Stimulated activated CD8-positive, alpha-beta memory T cell treated with anti-CD3 and anti-CD28 coated beads, Interleukin-2, amount 100 ng/mL, for 1 hour (primary cell): ENCODE results near the gene KRTAP10-2.

Experiments
- DNase-seq, 2 donors: peaks; one replicate each; pipeline ENCODE4 v3.0.0-alpha.2; 2020; ENCODE audit warnings: low read depth in 2 of 2

Gene KRTAP10-2

DNA sequence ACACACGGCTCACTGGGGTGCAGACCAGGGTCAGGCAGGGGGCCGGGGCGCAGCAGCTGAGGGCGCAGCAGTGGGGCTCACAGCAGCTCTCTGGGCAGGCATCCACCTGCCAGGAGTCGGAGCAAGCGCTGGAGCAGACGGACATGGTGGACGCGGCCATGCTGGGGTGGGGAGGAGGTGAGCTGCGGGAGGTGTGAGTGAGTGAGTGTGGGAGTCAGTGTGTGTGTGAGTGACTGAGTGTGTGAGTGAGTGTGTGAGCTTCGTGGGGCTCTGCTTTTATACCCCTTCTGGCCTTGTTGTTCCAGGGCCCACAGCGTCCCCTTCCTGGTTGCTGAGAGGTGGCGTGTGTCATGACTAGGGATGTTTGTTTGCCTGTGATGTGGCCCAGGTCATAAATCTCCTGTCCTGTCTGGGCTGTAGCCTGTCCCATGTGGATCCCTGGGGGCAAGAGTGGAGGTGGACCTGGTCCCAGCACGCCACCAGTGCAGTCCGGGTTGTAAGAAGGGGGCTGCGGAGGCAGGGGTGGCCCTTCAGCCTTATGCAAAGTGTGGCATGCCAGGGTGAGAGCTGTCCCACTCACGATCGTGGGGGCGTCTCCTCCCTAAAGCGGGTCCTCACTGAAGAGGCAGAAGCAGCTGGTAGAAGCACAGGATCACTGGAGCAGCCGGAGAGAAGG is 11.2 kb downstream of the KRTAP10-2 start, which contains the start of gene KRTAP10-1:
Gene KRTAP10-1, minus strand, starts transcription at position 205 of the 676 bp plus-strand sequence. Its CDS starts 45 bp downstream, at position 160.
- DNase-seq: no peak

- no peak for DNase-seq
These were observed 12.3 kb downstream of the KRTAP10-2 start for GRCh38 chr21:44539046-44539445.

- DNase-seq: no peak
These were observed 13.1 kb downstream of the KRTAP10-2 start for GRCh38 chr21:44537930-44538911.

DNA sequence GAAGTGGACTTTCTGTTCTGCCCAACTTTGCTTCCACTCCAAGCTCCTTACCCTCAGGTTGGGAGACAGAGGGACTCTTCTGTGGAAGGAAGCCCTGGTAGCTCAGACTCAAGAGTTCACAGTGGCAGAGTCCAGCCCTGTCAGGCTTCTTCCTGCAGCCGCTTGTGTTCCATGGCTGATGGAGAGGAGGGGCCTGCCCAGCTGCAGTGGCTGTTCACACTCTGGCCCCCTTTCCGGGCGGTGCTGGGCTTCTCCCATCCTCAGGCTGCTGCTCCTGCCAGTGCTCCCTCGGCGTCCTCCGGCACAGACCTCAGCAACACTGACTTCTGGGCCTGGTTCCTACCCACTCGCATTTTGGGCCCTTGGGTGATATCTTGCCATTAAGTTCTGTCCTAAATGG is 15.3 kb downstream of the KRTAP10-2 start:
- DNase-seq: no peak

DNA sequence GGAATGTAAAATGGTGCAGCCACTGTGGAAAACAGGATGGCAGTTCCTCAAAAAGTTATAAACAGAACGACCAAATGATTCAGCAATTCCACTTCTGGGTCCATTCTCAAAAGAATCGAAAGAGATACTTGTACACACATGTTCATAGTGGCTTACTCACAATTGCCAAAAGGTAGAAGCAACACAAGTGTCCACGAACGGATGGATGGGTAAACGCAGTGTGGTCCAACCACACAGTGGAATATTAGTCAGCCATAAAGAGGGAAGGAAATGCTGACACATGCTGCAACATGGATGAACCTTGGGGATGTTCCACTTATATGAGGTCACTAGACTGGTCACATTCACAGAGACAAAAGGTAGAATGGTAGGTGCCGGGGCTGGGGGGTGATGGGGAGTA is 16.6 kb downstream of the KRTAP10-2 start:
- DNase-seq: no peak

- DNase-seq: no peak
These were observed 17.2 kb downstream of the KRTAP10-2 start for GRCh38 chr21:44533891-44534627.

DNA sequence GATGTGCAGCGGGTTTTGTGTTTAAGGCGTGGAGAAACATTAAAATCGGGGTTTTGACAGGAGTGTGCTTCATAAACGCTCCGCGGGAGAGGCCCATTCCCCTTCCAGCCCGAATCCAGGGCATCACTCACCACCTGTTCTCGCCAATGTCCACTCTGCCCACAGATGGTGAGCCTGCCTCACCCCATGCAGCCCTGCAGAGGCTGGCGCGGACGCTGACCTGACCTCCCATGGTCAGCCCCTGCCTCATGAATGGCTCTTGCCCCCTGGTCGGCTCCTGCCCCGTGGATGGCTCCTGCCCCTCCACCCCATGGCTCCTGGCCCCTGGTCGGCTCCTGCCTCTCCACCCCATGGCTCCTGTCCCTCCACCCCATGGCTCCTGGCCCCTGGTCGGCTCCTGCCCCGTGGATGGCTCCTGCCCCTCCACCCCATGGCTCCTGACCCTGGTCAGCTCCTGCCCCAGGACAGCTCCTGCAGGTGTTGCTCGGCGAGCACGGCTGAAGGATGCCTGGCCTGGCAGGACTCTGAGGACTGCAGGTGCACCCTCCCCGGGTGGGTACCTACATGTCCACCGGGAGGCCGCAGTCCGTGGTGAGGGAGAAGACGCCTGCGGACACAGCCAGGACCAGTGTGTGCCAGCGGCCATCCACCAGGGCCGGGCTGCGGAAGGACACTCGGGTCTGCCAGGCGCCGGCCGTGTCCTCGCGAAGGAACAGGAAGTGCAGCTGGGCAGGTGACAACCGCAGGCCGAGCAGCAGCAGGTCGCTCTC is 18.0 kb downstream of the KRTAP10-2 start:
- no peak for DNase-seq

- DNase-seq: no peak
These were observed 18.6 kb downstream of the KRTAP10-2 start for GRCh38 chr21:44532712-44533111.

GRCh38 chr21:44531606-44532564 is 19.4 kb downstream of the KRTAP10-2 start:
- DNase-seq: no peak

DNA sequence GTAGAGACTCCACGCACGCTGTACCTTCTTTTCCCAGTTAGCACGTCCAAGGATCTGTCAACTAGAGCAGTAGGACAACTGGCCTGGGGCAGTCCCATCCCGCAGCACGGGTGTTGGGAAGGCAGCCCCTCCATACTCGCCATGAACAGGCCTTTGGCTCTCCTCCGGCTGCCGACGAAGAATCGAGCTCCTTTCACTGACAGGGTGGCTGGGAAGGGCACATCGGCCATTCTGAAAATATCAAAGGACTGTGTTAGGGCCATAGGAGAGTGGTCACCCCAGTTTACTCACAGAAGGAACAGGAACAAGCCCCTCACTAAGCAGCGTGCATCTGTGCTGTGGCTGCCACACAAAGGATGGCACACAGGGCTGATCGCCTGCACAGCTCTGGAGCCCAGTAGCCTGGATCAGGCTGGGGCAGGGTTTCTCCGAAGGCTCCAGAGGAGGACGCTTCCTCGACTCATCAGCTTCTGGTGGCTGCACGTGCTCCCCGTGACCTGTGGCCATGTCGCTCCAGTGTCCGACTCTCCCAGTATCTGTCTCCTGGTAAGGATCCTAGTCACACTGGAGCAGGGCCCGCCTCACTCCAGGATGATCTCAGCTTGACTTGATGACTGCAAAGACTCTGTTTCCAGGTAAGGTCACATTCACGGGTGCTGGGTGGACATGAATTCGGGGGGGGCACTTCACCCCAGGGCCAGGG is 20.3 kb downstream of the KRTAP10-2 start:
- DNase-seq: no peak

DNA sequence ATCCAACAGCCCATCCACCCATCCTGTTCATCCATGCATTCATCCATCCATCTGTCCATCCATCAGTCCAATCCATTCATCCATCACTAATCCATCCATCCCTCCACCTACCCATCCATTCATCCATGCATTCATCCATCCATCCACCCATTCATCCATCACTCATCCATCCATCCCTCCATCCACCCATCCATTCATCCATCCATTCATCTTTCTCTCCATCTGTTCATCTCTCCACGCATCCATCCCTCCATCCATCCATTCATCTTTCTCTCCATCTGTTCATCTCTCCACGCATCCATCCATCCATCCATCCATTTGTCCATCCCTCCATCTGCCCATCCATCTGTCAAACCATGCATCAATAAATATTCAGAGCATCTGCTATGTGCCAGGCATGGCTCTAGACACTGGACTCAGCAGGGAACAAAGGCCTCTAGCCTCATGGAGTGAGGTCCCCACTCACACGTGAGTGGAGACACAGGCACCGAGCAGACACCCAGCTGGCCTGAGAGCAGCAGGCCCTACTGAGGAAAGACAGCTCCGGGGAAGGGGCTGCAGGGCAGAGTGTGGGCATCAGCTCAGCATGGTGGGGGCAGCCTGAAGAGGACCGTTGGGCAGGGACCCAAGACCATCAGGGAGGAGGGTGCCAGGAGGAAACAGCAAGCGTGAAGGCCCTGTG is 20.9 kb downstream of the KRTAP10-2 start:
- no peak for DNase-seq

DNA sequence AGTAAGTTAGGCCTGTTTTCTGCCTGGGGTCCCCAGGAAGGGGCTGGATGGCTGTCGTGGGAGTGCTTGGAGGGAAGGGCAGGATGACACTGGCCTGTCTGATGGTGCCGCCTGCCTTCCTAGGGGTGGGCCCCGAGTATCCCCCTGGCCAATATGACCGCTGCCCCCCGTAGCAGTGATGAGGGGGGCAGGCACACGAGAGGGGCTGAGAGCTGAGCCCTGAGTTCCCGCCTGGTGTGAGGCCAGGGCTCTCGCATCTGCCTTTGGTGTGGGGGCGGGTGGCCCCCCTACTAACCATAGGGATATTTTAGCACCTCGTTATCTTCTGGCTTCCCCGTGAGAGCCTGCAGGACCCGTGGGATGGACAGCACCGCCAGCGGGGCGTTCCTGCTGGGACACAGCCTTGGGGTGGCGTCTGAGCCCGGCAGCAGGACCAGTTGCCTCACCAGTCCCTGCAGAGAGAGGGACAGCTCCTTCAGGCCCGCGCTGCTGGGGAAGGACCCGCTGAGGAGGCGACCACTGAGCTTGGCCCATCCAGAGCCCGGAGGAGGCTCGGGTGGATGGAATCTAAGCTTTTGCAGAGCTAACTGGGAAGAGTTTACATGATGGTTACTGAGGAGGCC is 21.7 kb downstream of the KRTAP10-2 start:
- no peak for DNase-seq

GRCh38 chr21:44529011-44529421 is 22.3 kb downstream of the KRTAP10-2 start:
- DNase-seq: no peak

DNA sequence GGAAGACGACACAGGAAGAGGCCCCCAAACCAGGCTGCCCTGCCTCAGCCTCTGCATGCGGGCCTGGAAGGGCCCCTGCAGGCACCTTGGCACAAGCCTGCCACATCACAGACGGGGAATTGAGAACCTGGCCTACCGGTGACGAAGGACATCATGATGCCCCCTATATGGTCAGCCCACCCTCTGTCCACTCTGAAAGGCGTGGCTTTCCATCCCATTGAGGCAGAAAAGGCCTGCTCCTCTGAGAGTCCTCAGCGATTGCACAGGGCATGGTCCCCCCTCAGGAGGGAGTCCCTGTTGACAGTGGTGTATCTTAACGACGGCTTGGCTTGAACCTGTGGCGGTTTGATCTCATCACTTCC is 22.7 kb downstream of the KRTAP10-2 start:
- no peak for DNase-seq

GRCh38 chr21:44527983-44528633 is 23.2 kb downstream of the KRTAP10-2 start:
- DNase-seq: no peak

GRCh38 chr21:44527156-44527982 is 23.9 kb downstream of the KRTAP10-2 start:
- DNase-seq: no peak
